ENCODE results near the gene TRIM31.

Gene TRIM31

DNA sequence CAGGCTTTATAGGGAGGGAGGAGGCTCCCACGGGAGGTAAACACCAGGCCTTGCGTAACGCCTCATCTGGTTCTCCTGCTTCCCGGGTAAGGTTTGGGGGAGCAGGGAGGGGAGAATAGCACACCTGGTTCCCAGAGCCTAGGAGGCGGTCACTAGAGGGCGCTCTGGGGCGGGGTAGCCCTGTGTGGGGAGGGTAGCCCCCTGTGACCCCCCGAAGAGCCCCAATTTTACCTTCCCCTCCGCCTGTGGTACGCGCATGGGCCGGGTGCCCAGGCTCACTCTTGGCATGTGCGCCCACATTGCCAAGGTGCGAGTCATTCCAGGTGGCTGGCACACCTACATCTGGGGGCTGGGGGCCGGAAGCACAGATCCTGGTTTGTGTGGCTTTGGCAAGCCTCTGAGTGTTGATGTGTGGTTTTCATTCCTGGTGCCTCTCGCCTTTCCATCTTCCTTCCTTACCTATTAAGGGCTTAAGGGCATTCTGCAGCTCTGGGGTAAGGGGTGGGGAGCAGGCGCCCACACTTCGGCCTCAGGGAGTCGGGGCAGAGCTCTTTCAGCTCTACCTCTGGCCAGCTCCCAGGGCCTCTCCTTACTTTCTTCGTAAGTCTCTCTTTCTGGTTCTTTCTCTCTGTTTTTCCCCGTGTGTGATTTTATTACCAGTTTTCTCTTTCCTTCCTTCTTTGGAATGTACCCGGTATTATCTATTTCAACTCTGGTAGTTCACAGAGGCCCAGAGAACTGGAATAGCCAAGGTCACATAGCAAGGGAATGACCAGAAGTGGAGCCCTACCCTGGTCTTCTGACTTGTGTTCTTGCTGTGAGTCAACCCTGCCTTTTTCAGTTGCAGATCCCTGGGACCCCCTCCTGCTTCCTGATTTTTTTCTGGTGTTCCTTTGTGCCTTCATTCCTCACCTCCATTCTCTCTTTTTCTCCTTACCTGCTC lies 36.8 kb downstream of the TRIM31 start:
- no peak overlapping the region for H3K27ac ChIP-seq (ENCODE audit: low read depth, low read length)
- 0 out of 2 replicates have a peak, but pooled peaks cover 3% of the 10 kb centered on the region for H3K27me3 ChIP-seq (ENCODE audit: low read length)
- H2AFZ ChIP-seq (ENCODE audit: low read depth, low read length, severe bottlenecking): no peak overlapping the region

GRCh38 chr6:30075094-30075789 lies 37.6 kb downstream of the TRIM31 start, which contains the start of gene RNF39:
Gene RNF39 (minus strand): TSS chr6:30075769. CDS start chr6:30075585, 184 bp downstream.
- Histone ChIP-seq H3K79me2 (ENCODE audit: insufficient read depth, low read length) (no peaks in the 10 kb centered on the region), H3K4me3 (ENCODE audit: insufficient read depth, low read length, poor library complexity, severe bottlenecking) (no peak within 1 kb of the TSS), H2AFZ (ENCODE audit: low read depth, low read length, severe bottlenecking) (no peak within 1 kb of the TSS), H3K9me3 (ENCODE audit: insufficient read depth, low read length) (no peaks in the 10 kb centered on the region), H3K4me2 (ENCODE audit: low read depth, low read length, poor library complexity, severe bottlenecking) (no peak within 1 kb of the TSS), H3K9ac (ENCODE audit: low read length) (no peak within 1 kb of the TSS), H4K20me1 (ENCODE audit: low read depth, low read length) (no peaks in the 10 kb centered on the region), H3K27me3 (ENCODE audit: low read length) (0 out of 2 replicates have a peak, but pooled peaks cover 3% of the 10 kb centered on the region), H3K27ac (ENCODE audit: low read depth, low read length) (no peak within 1 kb of the TSS), H3K9me2 (replicated peaks; ENCODE audit: insufficient read depth, low read length) (no peaks in the 10 kb centered on the region), H3K36me3 (ENCODE audit: low read length) (no peaks in the 10 kb centered on the region), H3F3A (ENCODE audit: insufficient read depth) (no peaks in the 10 kb centered on the region)
- TF ChIP-seq EZH2phosphoT487 (conservative IDR thresholded peaks at IDR 0.05; ENCODE audit: low read length) (no peak), CTCF (IDR thresholded peaks at IDR 0.05; ENCODE audit: insufficient read depth, low read length, poor library complexity, severe bottlenecking) (no peak)

More for the DNA sequence above, 36.8 kb downstream of the TRIM31 start:
- H3K4me3 ChIP-seq (ENCODE audit: insufficient read depth, low read length, poor library complexity, severe bottlenecking): no peak overlapping the region
- no peaks in the 10 kb centered on the region for H3K79me2 ChIP-seq (ENCODE audit: insufficient read depth, low read length)
- H3K9me3 ChIP-seq (ENCODE audit: insufficient read depth, low read length): no peaks in the 10 kb centered on the region
- H3K9me2 ChIP-seq (replicated peaks; ENCODE audit: insufficient read depth, low read length): no peaks in the 10 kb centered on the region
- H3K4me2 ChIP-seq (ENCODE audit: low read depth, low read length, poor library complexity, severe bottlenecking): no peak overlapping the region
- no peaks in the 10 kb centered on the region for H3F3A ChIP-seq (ENCODE audit: insufficient read depth)
- no peak overlapping the region for H3K9ac ChIP-seq (ENCODE audit: low read length)
- no peaks in the 10 kb centered on the region for H4K20me1 ChIP-seq (ENCODE audit: low read depth, low read length)
- H3K36me3 ChIP-seq (ENCODE audit: low read length): no peaks in the 10 kb centered on the region
- TF ChIP-seq EZH2phosphoT487 (conservative IDR thresholded peaks at IDR 0.05; ENCODE audit: low read length): no peak
- peak; percentile 59 for TF ChIP-seq CTCF (IDR thresholded peaks at IDR 0.05; ENCODE audit: insufficient read depth, low read length, poor library complexity, severe bottlenecking)

- Histone ChIP-seq H3K27ac (ENCODE audit: low read depth, low read length) (no peak overlapping the region), H3K9ac (ENCODE audit: low read length) (no peak overlapping the region), H3K4me3 (ENCODE audit: insufficient read depth, low read length, poor library complexity, severe bottlenecking) (no peak overlapping the region), H4K20me1 (ENCODE audit: low read depth, low read length) (no peaks in the 10 kb centered on the region), H3K27me3 (ENCODE audit: low read length) (0 out of 2 replicates have a peak, but pooled peaks cover 3% of the 10 kb centered on the region), H3K9me3 (ENCODE audit: insufficient read depth, low read length) (no peaks in the 10 kb centered on the region), H3K9me2 (replicated peaks; ENCODE audit: insufficient read depth, low read length) (no peaks in the 10 kb centered on the region), H3K79me2 (ENCODE audit: insufficient read depth, low read length) (no peaks in the 10 kb centered on the region), H2AFZ (ENCODE audit: low read depth, low read length, severe bottlenecking) (no peak overlapping the region), H3K4me2 (ENCODE audit: low read depth, low read length, poor library complexity, severe bottlenecking) (no peak overlapping the region), H3K36me3 (ENCODE audit: low read length) (no peaks in the 10 kb centered on the region), H3F3A (ENCODE audit: insufficient read depth) (no peaks in the 10 kb centered on the region)
- no peak for TF ChIP-seq EZH2phosphoT487 (conservative IDR thresholded peaks at IDR 0.05; ENCODE audit: low read length)
- TF ChIP-seq CTCF (IDR thresholded peaks at IDR 0.05; ENCODE audit: insufficient read depth, low read length, poor library complexity, severe bottlenecking): no peak
Measured at GRCh38 chr6:30074331-30075093, 38.4 kb downstream of the TRIM31 start.

Measured in SU-DHL-6 (cell line).